GM12878 (cell line): ENCODE measurements around the gene DHRS12. TPM values are rescaled to one million over a fixed set of nuclear protein-coding genes. Genes with fewer than 3 reads are reported as not detected.

Experiments
- ATAC-seq: fragments of 200-7000 bp; cut with Tn5 transposase; 3 replicates; pipeline ENCODE4 v1.9.1; 2020; ENCODE audit warnings: mild to moderate bottlenecking, moderate library complexity
- BruUV-seq: library from RNA; stranded (reverse); fragments of 400-500 nt; replicated peaks from 2 replicates; lab custom pipeline; 2021; lab: Mats Ljungman, UMichigan
- CTCF ChIA-PET: fragments of 300-600 bp; sonication (Branson Sonifier 250); formaldehyde crosslinking; extraction: SDS; loops from one replicate; lab custom pipeline; 2021; ENCODE audit warnings: inconsistent platforms; lab: Yijun Ruan, JAX
- POLR2A ChIA-PET: fragments of 350-600 bp; formaldehyde crosslinking; extraction: SDS; loops from one replicate; lab custom pipeline; 2021; ENCODE audit warnings: inconsistent platforms; lab: Charles Lee
- RAD21 ChIA-PET: fragments of 300-600 bp; sonication (Branson Sonifier 250); formaldehyde crosslinking; loops from one replicate; lab custom pipeline; 2023; ENCODE audit warnings: antibody characterized with exemption; ENCODE audit not compliant: unreplicated experiment; lab: Charles Lee
- SMC1A ChIA-PET: fragments of 300-600 bp; sonication (Branson Sonifier 250); formaldehyde crosslinking; loops from one replicate; lab custom pipeline; 2023; ENCODE audit not compliant: unreplicated experiment, uncharacterized antibody; lab: Charles Lee
- DNase-seq: peaks from one replicate; pipeline ENCODE4 v3.0.0-alpha.2; 2011; ENCODE audit warnings: low read depth, low spot score
- FAIRE-seq: peaks from 3 replicates; lab custom pipeline; 2011; peaks lifted over from hg19 to GRCh38; lab: Jason Lieb, UNC
- H2AFZ ChIP-seq: 2 replicates; pipeline ENCODE4 v1.6.0; 2011; ENCODE audit warnings: low read depth, low read length, control low read depth; ENCODE audit not compliant: control insufficient read depth
- H3K27ac ChIP-seq: 2 replicates; pipeline ENCODE4 v1.5.1; 2011; ENCODE audit warnings: control low read depth; ENCODE audit not compliant: control insufficient read depth, insufficient read depth
- H3K27me3 ChIP-seq, 2 experiments: replicated peaks in 1 of 2; 2 replicates each; pipeline versions ENCODE4 v1.6.0 to v1.6.1; 2011; ENCODE audit warnings: low read length in 1 of 2; ENCODE audit not compliant: control insufficient read depth in 2 of 2, insufficient read depth in 2 of 2
- H3K36me3 ChIP-seq, 2 experiments: 2 replicates each; pipeline ENCODE4 v1.5.1; 2011; ENCODE audit warnings: low read length in 1 of 2; ENCODE audit not compliant: control insufficient read depth in 2 of 2, insufficient read depth in 2 of 2
- H3K4me1 ChIP-seq: 2 replicates; pipeline ENCODE4 v1.6.1; 2011; ENCODE audit warnings: mild to moderate bottlenecking, low read length, moderate library complexity, mixed read lengths; ENCODE audit not compliant: control insufficient read depth, insufficient read depth
- H3K4me2 ChIP-seq: 2 replicates; pipeline ENCODE4 v1.6.0; 2011; ENCODE audit warnings: control low read depth; ENCODE audit not compliant: control insufficient read depth, insufficient read depth
- H3K4me3 ChIP-seq: fragments of 200-600 bp; sonication (generic); 2 replicates; pipeline ENCODE4 v1.5.1; 2016
- H3K79me2 ChIP-seq: 2 replicates; pipeline ENCODE4 v1.6.0; 2011; ENCODE audit warnings: low read length; ENCODE audit not compliant: control insufficient read depth, insufficient read depth
- H3K9ac ChIP-seq: 2 replicates; pipeline ENCODE4 v1.8.0; 2011; ENCODE audit warnings: low read length, control low read depth, mixed read lengths; ENCODE audit not compliant: control insufficient read depth, insufficient read depth
- H3K9me3 ChIP-seq: replicated peaks from 3 replicates; pipeline ENCODE4 v1.5.1; 2011; ENCODE audit warnings: mild to moderate bottlenecking, low read length; ENCODE audit not compliant: control insufficient read depth, insufficient read depth
- H4K20me1 ChIP-seq: 2 replicates; pipeline ENCODE4 v1.6.0; 2011; ENCODE audit not compliant: control insufficient read depth, insufficient read depth
- MXI1 ChIP-seq: fragments of 150-350 bp; IDR thresholded peaks from 2 replicates; pipeline ENCODE4 v1.6.1; 2011; ENCODE audit warnings: low read depth, mild to moderate bottlenecking, inconsistent platforms, low read length, improper control_type of control experiment
- NFIC ChIP-seq: IDR thresholded peaks from 2 replicates; pipeline ENCODE4 v1.6.1; 2012; ENCODE audit warnings: low read depth, mild to moderate bottlenecking, inconsistent platforms, low read length, moderate library complexity
- NR2C2 ChIP-seq: IDR thresholded peaks from 2 replicates; pipeline ENCODE4 v1.6.1; 2011; ENCODE audit warnings: borderline replicate concordance, low read depth; ENCODE audit not compliant: control insufficient read depth, insufficient read length
- POLR2AphosphoS2 ChIP-seq: IDR thresholded peaks from 2 replicates; pipeline ENCODE4 v1.6.1; 2011; ENCODE audit warnings: low read depth, mild to moderate bottlenecking, low read length, improper control_type of control experiment, moderate library complexity
- RAD51 ChIP-seq: fragments of 450-650 bp; IDR thresholded peaks from 2 replicates; pipeline ENCODE4 v1.6.1; 2016; ENCODE audit warnings: moderate library complexity, mild to moderate bottlenecking, inconsistent platforms
- RUNX3 ChIP-seq: IDR thresholded peaks from 2 replicates; pipeline ENCODE4 v1.6.1; 2012; ENCODE audit warnings: low read length, inconsistent platforms
- SMC3 ChIP-seq: IDR thresholded peaks from 2 replicates; pipeline ENCODE4 v1.6.1; 2011; ENCODE audit warnings: low read length, improper control_type of control experiment, borderline replicate concordance
- SUPT20H ChIP-seq: IDR thresholded peaks from 2 replicates; pipeline ENCODE4 v1.6.1; 2011; ENCODE audit warnings: low read depth, mild to moderate bottlenecking, low read length, moderate library complexity, borderline replicate concordance; ENCODE audit not compliant: control insufficient read depth
- WGBS: methylation state at CpG from one replicate; pipeline ENCODE4 v1.1.6; 2016; ENCODE audit warnings: low lambda C conversion rate; ENCODE audit not compliant: insufficient replicate concordance, insufficient coverage; ENCODE audit errors: missing lambda C conversion rate; 5-methylcytosine and 5-hydroxymethylcytosine counted together
- in situ Hi-C: fragments of 300-500 bp; cut with MboI; formaldehyde crosslinking; loops from 9 replicates; pipeline ENCODE4 v1.14.3; 2018; ENCODE audit warnings: mixed read lengths
- intact Hi-C: fragments of 100-400 bp; cut with micrococcal nuclease; formaldehyde crosslinking; loops from one replicate; pipeline ENCODE4 v1.14.2; 2022; ENCODE audit not compliant: unreplicated experiment
- polyA plus RNA-seq, 11 experiments: library from polyadenylated mRNA; depleted of rRNA in 4 of 11; unstranded in 6 of 11; stranded (reverse) in 5 of 11; fragments of >200 nt; fragmentation: Nextera tagmentation in 4 of 11; fragmentation: Illumina TruSeq in 1 of 11; extraction: Ambion mirVana in 4 of 11; extraction: Trizol in 1 of 11; gene quantifications; 1 replicate in 1 of 11; 2 replicates in 10 of 11; pipeline versions ENCODE4 v1.2.1 to v1.2.3, GENCODE V29; 2011 to 2016; ENCODE audit warnings: inconsistent platforms in 2 of 11, missing spikeins in 2 of 11, low read depth in 1 of 11
- total RNA-seq, 4 experiments: library from RNA; depleted of rRNA in 3 of 4; stranded (reverse); fragments of >200 nt in 3 of 4; fragmentation: Illumina TruSeq in 1 of 4; extraction: Trizol in 1 of 4; gene quantifications; 2 replicates each; pipeline versions ENCODE4 v1.2.1 to v1.2.3, GENCODE V29; 2013 to 2021

The DHRS12 gene
- total and polyA plus RNA-seq, 10 of the 15 experiments (the other 5 are each of a cell fraction or from before 2014, with no cell fraction given), result 2.9 to 11.3 (median 8.2) TPM

GRCh38 chr13:51785712-51786424, 18.1 kb downstream of the DHRS12 start (continued):
- no peak for TF ChIP-seq SUPT20H
- no peak for TF ChIP-seq RUNX3
- TF ChIP-seq SMC3, result no peak
- TF ChIP-seq, all 136 proteins: peak for 0

- DNase-seq, result no peak
- TF ChIP-seq NR2C2 (no peak), RAD51 (no peak), NFIC (no peak), MXI1 (no peak), POLR2AphosphoS2 (no peak)
- peaks cover 5% of the 10 kb centered on the region; the same call in 1 of the 2 replicates for H3K4me1 ChIP-seq
- no peaks in the 10 kb centered on the region for H4K20me1 ChIP-seq
- CTCF ChIA-PET, result interaction anchor here (1.4 to 3.5 kb wide), 2 partner anchors 19 to 20 kb away, joined by 3 to 12 read pairs; no protein-coding TSS in a partner anchor
- H3K27ac ChIP-seq, result no peak overlapping the region
- in situ Hi-C loops, result no loop called here
- H2AFZ ChIP-seq, result no peak overlapping the region
- 92% methylated on average over 1 of the region's 1 CpG for WGBS
- ATAC-seq, result no peak
- RAD21 ChIA-PET, result no interaction called here
- intact Hi-C loops, result no loop called here
- no TSS peak for BruUV-seq
- SMC1A ChIA-PET, result no interaction called here
- no peaks in the 10 kb centered on the region for H3K79me2 ChIP-seq
- POLR2A ChIA-PET, result no interaction called here
- H3K9ac ChIP-seq, result no peak overlapping the region
- no peaks in the 10 kb centered on the region for H3K27me3 ChIP-seq
- no peaks in the 10 kb centered on the region for H3K9me3 ChIP-seq
- no peaks in the 10 kb centered on the region for H3K36me3 ChIP-seq
- H3K4me2 ChIP-seq, result no peak overlapping the region
- no peak overlapping the region for H3K4me3 ChIP-seq
- FAIRE-seq, result no peak
Observed at GRCh38 chr13:51784097-51784496, 19.9 kb downstream of the DHRS12 start.
